ENCODE results near the gene LCOR.
A peak's percentile ranks its signal among the peaks of the same experiment; 100 is the strongest.

The LCOR gene

GRCh38 chr10:96828609-96829008 lies 3.5 kb upstream of the LCOR start:
- Mint-ChIP-seq H3K27me3 (ENCODE audit: low read depth, poor library complexity) (peaks cover 11% of the 10 kb centered on the region), H3K9me3 (no peaks in the 10 kb centered on the region), H3K27ac (no peak overlapping the region), H3K4me1 (peaks cover 16% of the 10 kb centered on the region), H3K36me3 (ENCODE audit: low read depth) (no peaks in the 10 kb centered on the region), H3K4me3 (no peak overlapping the region)
- no peak for DNase-seq
- no peak for TF ChIP-seq CTCF (IDR thresholded peaks at IDR 0.05)

DNA sequence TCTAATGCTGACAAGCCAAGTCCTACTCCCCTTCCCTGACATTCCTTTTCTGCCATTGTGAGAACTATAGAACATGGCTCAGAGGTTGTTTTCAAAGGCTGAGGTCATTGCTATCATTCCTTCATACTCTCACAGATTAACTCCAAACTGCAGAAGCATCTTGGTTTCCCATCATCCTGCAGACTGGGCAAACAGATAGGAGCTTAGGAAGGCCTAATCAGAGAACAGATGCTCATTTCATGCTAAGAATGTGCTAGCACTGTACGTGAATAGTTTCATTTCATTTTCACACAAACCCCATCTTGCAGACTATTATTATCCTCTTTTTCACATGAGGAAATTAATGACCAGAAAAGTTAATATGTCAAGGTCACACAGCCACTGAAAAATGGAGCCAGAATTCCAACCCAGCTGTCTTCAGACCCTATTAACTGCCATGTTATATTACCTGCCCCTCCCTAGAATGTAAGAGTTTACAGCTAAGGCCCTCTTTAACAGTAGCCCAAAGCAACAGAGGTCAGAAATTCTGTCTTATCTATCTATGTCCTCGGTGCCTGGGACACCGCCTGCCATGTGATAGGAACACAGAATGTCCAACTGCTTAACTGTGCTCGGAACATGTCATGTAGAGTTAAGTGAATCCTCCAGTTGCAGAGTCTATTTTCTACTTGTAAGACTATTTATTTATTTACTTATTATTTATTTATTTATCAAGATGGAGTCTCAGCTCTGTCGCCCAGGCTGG lies 2.9 kb upstream of the LCOR start:
- no peak for TF ChIP-seq CTCF (IDR thresholded peaks at IDR 0.05)
- no peak for DNase-seq
- peaks cover 11% of the 10 kb centered on the region for H3K27me3 Mint-ChIP-seq (ENCODE audit: low read depth, poor library complexity)
- H3K27ac Mint-ChIP-seq = no peak overlapping the region
- no peaks in the 10 kb centered on the region for H3K36me3 Mint-ChIP-seq (ENCODE audit: low read depth)
- no peak overlapping the region for H3K4me3 Mint-ChIP-seq
- H3K9me3 Mint-ChIP-seq = no peaks in the 10 kb centered on the region
- H3K4me1 Mint-ChIP-seq = peaks cover 22% of the 10 kb centered on the region

GRCh38 chr10:96830511-96831199 lies 1.4 kb upstream of the LCOR start:
- TF ChIP-seq CTCF (IDR thresholded peaks at IDR 0.05) = peak; percentile 87
- Mint-ChIP-seq H3K36me3 (ENCODE audit: low read depth) (peaks cover 7% of the 10 kb centered on the region), H3K4me3 (peak overlapping the region; percentile 67), H3K27me3 (ENCODE audit: low read depth, poor library complexity) (peaks cover 11% of the 10 kb centered on the region), H3K4me1 (peaks cover 36% of the 10 kb centered on the region), H3K27ac (no peak overlapping the region), H3K9me3 (no peaks in the 10 kb centered on the region)
- DNase-seq = peak; percentile 73

DNA sequence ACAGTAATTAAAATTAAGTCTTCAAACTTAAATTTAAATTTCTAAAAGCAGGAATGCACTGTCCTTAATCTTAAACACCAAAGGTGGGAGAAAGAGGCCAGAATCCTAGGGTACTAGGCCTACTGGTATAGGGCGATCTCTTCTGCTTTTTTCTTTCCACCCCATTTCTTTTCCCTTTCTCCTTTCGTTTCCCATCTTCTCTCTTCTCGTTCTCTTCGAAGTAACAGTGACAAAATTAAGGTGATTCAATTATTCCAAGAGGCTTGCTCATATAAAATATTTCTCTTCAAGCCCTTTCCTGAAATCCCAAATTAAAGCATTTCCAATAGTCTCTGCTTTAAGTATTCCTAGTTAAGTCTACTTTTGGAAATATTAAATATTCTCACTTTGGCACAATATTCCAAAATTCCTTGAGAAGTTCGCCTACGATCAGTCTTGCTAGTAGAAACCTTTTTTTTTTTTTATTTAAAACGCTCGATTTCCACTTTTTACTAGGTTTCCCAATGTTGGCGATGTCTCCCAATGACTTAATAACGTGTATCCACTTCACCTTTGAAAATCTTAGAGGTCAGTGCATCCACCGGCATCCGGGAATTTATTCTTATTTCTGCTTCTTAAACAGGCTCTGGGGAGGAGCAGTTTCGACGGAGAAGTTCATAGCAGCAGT lies 765 bp upstream of the LCOR start:
- DNase-seq = no peak
- H3K4me3 Mint-ChIP-seq = peak overlapping the region; percentile 95
- peaks cover 14% of the 10 kb centered on the region for H3K36me3 Mint-ChIP-seq (ENCODE audit: low read depth)
- TF ChIP-seq CTCF (IDR thresholded peaks at IDR 0.05) = no peak
- H3K4me1 Mint-ChIP-seq = peaks cover 43% of the 10 kb centered on the region
- H3K27me3 Mint-ChIP-seq (ENCODE audit: low read depth, poor library complexity) = peaks cover 11% of the 10 kb centered on the region
- H3K9me3 Mint-ChIP-seq = no peaks in the 10 kb centered on the region
- H3K27ac Mint-ChIP-seq = peak overlapping the region; percentile 98

GRCh38 chr10:96832721-96833219 lies 672 bp downstream of the LCOR start:
- DNase-seq = peak; percentile 88
- peaks cover 47% of the 10 kb centered on the region for H3K4me1 Mint-ChIP-seq
- peak overlapping the region; percentile 85 for H3K27ac Mint-ChIP-seq
- TF ChIP-seq CTCF (IDR thresholded peaks at IDR 0.05) = no peak
- peak overlapping the region; percentile 99 for H3K4me3 Mint-ChIP-seq
- peaks cover 24% of the 10 kb centered on the region for H3K36me3 Mint-ChIP-seq (ENCODE audit: low read depth)
- peaks cover 4% of the 10 kb centered on the region for H3K27me3 Mint-ChIP-seq (ENCODE audit: low read depth, poor library complexity)
- H3K9me3 Mint-ChIP-seq = peaks cover 3% of the 10 kb centered on the region
